ENCODE data around the gene GGA2. TPM values are rescaled to one million over a fixed set of nuclear protein-coding genes. Genes with fewer than 3 reads are reported as not detected.

Gene GGA2
- total RNA-seq, 3 donors from 2014 or later, result 42.9 to 72.0 (median 61.9) TPM

DNA sequence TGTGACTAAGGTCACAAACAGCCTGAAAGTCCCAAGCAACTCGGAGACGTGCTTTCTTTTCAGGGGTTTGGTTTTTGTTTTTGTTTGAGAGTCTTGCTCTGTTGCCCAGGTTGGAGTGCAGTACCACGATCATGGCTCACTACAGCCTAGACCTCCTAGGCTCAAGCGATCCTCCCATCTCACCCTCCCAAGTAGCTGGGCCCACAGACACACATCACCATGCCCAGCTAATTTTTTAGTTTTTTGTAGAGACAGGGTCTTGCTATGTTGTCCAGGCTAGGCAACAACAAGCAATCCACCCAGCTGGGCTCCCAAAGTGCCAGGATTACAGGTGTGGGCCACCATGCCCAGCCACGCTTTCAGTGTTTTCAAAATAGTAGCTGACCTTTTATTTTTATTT, 19.8 kb upstream of the GGA2 start:
- no peak for DNase-seq (ENCODE audit: low spot score in 2 of 2)
- H3K4me3 ChIP-seq, result no peak overlapping the region
- no peaks in the 10 kb centered on the region for H3K27me3 ChIP-seq
- H3K36me3 ChIP-seq, result no peaks in the 10 kb centered on the region
- TF ChIP-seq POLR2AphosphoS5 (IDR thresholded peaks at IDR 0.05), result no peak
- TF ChIP-seq POLR2A (IDR thresholded peaks at IDR 0.05), result no peak
- TF ChIP-seq, protein P1, sequence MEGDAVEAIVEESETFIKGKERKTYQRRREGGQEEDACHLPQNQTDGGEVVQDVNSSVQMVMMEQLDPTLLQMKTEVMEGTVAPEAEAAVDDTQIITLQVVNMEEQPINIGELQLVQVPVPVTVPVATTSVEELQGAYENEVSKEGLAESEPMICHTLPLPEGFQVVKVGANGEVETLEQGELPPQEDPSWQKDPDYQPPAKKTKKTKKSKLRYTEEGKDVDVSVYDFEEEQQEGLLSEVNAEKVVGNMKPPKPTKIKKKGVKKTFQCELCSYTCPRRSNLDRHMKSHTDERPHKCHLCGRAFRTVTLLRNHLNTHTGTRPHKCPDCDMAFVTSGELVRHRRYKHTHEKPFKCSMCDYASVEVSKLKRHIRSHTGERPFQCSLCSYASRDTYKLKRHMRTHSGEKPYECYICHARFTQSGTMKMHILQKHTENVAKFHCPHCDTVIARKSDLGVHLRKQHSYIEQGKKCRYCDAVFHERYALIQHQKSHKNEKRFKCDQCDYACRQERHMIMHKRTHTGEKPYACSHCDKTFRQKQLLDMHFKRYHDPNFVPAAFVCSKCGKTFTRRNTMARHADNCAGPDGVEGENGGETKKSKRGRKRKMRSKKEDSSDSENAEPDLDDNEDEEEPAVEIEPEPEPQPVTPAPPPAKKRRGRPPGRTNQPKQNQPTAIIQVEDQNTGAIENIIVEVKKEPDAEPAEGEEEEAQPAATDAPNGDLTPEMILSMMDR (IDR thresholded peaks at IDR 0.05), result no peak
- H3K27ac ChIP-seq, result no peak overlapping the region
- H3K9me3 ChIP-seq, result no peaks in the 10 kb centered on the region
- H3K4me1 ChIP-seq, result no peaks in the 10 kb centered on the region
- intact Hi-C loops (cut with DNase I; ENCODE audit: low total_unique reads), result no loop called here

DNA sequence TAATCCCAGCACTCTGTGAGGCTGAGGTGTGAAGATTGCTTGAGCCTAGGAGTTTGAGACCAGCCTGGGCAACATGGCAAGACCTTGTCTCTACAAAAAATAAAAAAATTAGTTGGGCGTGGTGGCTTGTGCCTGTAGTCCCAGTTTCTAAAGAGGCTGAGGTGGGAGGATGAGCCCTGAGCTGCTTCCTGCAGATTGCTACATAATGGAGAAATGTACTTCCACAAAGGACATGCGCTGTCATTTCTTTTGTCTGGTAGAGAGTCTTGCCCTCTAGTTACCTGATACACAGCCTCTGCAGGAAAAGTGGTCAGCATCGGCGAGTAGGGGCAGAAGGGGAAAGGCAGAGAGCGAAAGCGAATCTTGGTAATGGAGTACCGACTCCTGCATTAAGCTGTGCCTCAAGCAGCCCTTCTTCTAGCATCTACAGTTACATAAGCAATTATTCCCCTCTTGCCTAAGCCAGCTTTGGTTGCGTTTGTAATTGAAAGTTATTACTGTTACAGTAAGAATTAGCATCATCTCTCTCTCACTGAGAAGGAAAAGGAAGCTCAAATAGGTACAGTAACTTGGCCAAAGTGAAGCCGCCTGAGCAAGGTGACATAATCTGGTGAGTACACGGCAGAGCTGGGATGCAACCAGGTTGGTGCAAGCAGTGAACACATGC, 18.5 kb upstream of the GGA2 start:
- Histone ChIP-seq H3K27me3 (no peaks in the 10 kb centered on the region), H3K4me3 (no peak overlapping the region), H3K9me3 (no peaks in the 10 kb centered on the region), H3K4me1 (no peaks in the 10 kb centered on the region), H3K36me3 (no peaks in the 10 kb centered on the region), H3K27ac (no peak overlapping the region)
- no peak for DNase-seq (ENCODE audit: low spot score in 2 of 2)
- intact Hi-C loops (cut with DNase I; ENCODE audit: low total_unique reads), result no loop called here
- TF ChIP-seq POLR2AphosphoS5 (IDR thresholded peaks at IDR 0.05) (no peak), POLR2A (IDR thresholded peaks at IDR 0.05) (no peak)
- TF ChIP-seq, protein P1 (IDR thresholded peaks at IDR 0.05), result no peak

DNA sequence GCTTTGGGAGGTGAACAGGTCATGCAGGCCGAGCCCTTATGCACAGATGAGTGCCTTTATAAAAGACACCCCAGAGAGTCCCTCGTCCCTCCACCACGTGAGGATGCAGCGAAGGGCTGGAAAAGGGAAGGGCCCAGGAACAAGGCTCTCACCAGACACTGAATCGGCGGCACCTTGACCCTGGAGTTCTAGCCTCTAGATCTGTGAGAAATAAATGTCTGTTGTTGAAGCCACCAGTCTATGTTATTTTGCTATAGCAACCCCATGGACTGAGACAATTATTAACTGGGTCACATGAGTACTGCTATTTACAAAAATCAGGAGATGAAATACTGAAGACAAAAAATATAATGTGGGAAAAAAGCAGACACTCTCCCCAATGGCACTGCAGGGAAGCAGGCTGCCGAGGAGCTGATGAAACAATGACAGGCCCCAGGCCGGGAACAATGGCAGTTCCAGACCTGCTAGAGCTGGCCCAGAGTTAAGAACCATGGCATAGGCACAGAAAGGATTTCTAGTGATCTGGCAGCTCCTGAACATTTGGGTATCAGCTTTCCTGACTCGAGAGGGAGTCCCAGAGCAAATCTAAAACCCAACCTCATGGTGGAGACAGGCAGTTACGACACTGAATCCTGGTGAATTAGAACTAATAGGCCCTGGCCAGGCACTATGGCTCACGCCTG, 17.8 kb upstream of the GGA2 start:
- no peak for DNase-seq (ENCODE audit: low spot score in 2 of 2)
- Histone ChIP-seq H3K9me3 (no peaks in the 10 kb centered on the region), H3K36me3 (no peaks in the 10 kb centered on the region), H3K4me3 (no peak overlapping the region), H3K27ac (no peak overlapping the region), H3K4me1 (no peaks in the 10 kb centered on the region), H3K27me3 (no peaks in the 10 kb centered on the region)
- intact Hi-C loops (cut with DNase I; ENCODE audit: low total_unique reads), result no loop called here
- TF ChIP-seq POLR2AphosphoS5 (IDR thresholded peaks at IDR 0.05), result no peak
- TF ChIP-seq, protein P1 (IDR thresholded peaks at IDR 0.05), result no peak
- no peak for TF ChIP-seq POLR2A (IDR thresholded peaks at IDR 0.05)

DNA sequence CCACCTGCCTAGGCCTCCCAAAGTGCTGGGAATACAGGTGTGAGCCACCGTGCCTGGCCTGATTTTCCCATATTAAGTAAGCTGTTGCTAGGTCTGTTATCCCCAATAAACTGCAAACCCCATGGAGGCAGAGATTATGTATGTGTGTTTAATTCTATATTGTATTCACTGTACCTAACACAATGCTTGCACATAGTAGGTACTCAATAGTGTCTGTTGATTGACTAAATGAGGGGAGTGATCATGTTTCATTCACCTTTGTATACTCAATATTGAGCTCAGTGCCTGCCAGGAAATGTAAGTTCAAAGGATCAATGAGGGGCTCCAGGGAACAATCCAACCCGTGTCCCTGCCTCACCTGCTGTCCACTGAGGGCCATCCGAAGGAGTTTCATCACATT, 14.6 kb upstream of the GGA2 start:
- H3K9me3 ChIP-seq, result no peaks in the 10 kb centered on the region
- no peaks in the 10 kb centered on the region for H3K27me3 ChIP-seq
- no peak overlapping the region for H3K27ac ChIP-seq
- H3K4me3 ChIP-seq, result no peak overlapping the region
- H3K36me3 ChIP-seq, result no peaks in the 10 kb centered on the region
- no peak for TF ChIP-seq POLR2A (IDR thresholded peaks at IDR 0.05)
- TF ChIP-seq POLR2AphosphoS5 (IDR thresholded peaks at IDR 0.05), result no peak
- TF ChIP-seq, protein P1 (IDR thresholded peaks at IDR 0.05), result no peak
- no peak for DNase-seq (ENCODE audit: low spot score in 2 of 2)
- intact Hi-C loops (cut with DNase I; ENCODE audit: low total_unique reads), result no loop called here
- no peaks in the 10 kb centered on the region for H3K4me1 ChIP-seq

DNA sequence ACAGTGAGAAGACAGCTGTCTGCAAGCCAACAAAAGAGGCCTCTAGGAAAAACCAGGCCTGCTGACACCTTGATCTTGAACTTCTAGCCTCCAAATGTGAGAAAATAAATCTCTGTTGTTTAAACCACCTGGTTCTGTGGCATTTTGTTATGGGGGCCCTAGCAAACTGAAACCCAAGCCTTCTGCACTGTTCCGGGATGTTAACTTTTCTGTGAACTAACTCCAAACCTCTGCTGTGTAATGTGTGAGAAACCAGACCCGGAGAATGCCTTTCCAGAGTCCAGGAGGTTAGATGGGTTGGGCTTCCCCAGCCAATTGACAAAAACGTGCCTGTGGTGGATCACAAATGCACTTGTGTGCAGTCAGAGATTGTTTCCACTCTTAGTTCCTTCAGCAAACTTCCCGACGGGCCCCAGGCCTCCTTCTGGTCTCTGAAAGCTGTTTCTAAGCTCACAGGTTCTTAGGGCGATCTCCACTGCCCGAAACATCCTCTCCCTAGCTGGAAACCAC, 13.6 kb upstream of the GGA2 start:
- TF ChIP-seq POLR2A (IDR thresholded peaks at IDR 0.05) (no peak), POLR2AphosphoS5 (IDR thresholded peaks at IDR 0.05) (no peak)
- H3K9me3 ChIP-seq, result no peaks in the 10 kb centered on the region
- no peaks in the 10 kb centered on the region for H3K36me3 ChIP-seq
- H3K4me1 ChIP-seq, result no peaks in the 10 kb centered on the region
- no peak overlapping the region for H3K27ac ChIP-seq
- H3K4me3 ChIP-seq, result no peak overlapping the region
- no peaks in the 10 kb centered on the region for H3K27me3 ChIP-seq
- DNase-seq (ENCODE audit: low spot score in 2 of 2), result no peak
- intact Hi-C loops (cut with DNase I; ENCODE audit: low total_unique reads), result loop anchor here (2.0 kb wide), 1 partner anchor 45 kb away; no protein-coding TSS in a partner anchor

Data from breast epithelium (tissue), 4 donors.